Right atrium auricular region (tissue), 2 donors: ENCODE data around the gene SLC22A4. TPM values are rescaled to one million over a fixed set of nuclear protein-coding genes. Genes with fewer than 3 reads are reported as not detected.

Experiments used
- DNase-seq: peaks from one replicate; pipeline ENCODE4 v3.0.0-alpha.2; 2019; ENCODE audit warnings: low spot score
- H3K27ac ChIP-seq, 2 donors: fragments of 200-600 bp; sonication (generic); 1 replicate in 1 of 2; 2 replicates in 1 of 2; pipeline ENCODE4 v1.5.1; 2016 to 2019
- H3K27me3 ChIP-seq, 2 donors: fragments of 200-600 bp; sonication (generic); one replicate each; pipeline versions ENCODE4 v1.5.1 to v1.6.0; 2017 to 2019
- H3K36me3 ChIP-seq: fragments of 200-600 bp; sonication (generic); one replicate; pipeline ENCODE4 v1.5.1; 2016
- H3K4me1 ChIP-seq, 2 donors: fragments of 200-600 bp; sonication (generic); one replicate each; pipeline versions ENCODE4 v1.5.1 to v1.6.0; 2017 to 2019
- H3K4me3 ChIP-seq, 2 donors: fragments of 200-600 bp; sonication (generic); 1 replicate in 1 of 2; 2 replicates in 1 of 2; pipeline ENCODE4 v1.5.1; 2017 to 2019; ENCODE audit warnings: mild to moderate bottlenecking in 1 of 2, moderate library complexity in 1 of 2
- H3K9me3 ChIP-seq, 2 donors: fragments of 200-600 bp; sonication (generic); one replicate each; pipeline ENCODE4 v1.5.1; 2019
- microRNA-seq, 2 donors: library from miRNA; unstranded; fragments of <30 nt; microRNA quantifications; one replicate each; pipeline ENCODE4, GENCODE V29; 2016 to 2017; ENCODE audit warnings: borderline number of aligned reads in 2 of 2, borderline replicate concordance in 1 of 2
- total RNA-seq, 2 donors: library from RNA; depleted of rRNA; stranded (reverse); fragments of >200 nt; gene quantifications; one replicate each; pipeline ENCODE4 v1.1.0, GENCODE V29; 2016
- TF ChIP-seq, protein P1 (sequence below), 2 donors: fragments of 200-600 bp; sonication (generic); IDR thresholded peaks; one replicate each; pipeline ENCODE4 v1.5.1; 2019; ENCODE audit warnings: antibody characterized with exemption in 2 of 2

SLC22A4 gene
- total RNA-seq, 2 donors from 2014 or later: 1.5 to 2.8 TPM

DNA sequence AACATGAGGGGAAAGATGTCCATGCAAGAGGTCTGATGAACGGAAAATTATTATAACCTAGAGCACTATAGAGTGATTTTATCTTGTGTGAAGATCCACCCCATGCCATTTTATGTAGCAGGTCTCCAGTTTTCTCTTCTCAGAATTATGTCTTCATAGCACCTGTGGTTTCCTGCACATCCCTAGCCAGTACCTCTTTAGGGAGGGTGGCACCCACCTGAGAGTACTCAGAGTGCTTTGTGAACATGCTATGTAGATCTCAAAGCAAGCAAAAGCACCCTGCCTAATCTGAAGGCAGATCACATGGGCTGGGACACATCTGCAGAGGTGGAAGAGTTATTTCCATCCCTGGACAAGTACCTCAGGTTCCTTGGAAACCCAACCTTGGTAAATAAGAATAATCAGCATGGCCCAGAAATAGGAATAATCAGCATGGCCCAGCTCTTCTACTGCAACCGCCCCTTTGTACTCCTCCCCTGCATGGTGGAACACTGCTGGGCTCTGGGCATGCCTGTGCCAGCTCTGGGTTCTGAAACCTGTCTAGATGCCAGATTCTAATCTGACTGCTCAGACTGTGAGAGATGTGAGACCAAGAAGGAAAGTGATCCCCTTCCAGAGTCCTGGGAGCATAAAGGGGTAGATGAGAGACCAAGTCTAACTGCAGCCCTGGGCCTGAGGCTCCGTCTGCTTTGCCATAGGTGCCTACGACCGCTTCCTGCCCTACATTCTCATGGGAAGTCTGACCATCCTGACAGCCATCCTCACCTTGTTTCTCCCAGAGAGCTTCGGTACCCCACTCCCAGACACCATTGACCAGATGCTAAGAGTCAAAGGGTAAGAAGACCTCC, 99.0 kb downstream of the SLC22A4 start:
- TF ChIP-seq, protein P1, sequence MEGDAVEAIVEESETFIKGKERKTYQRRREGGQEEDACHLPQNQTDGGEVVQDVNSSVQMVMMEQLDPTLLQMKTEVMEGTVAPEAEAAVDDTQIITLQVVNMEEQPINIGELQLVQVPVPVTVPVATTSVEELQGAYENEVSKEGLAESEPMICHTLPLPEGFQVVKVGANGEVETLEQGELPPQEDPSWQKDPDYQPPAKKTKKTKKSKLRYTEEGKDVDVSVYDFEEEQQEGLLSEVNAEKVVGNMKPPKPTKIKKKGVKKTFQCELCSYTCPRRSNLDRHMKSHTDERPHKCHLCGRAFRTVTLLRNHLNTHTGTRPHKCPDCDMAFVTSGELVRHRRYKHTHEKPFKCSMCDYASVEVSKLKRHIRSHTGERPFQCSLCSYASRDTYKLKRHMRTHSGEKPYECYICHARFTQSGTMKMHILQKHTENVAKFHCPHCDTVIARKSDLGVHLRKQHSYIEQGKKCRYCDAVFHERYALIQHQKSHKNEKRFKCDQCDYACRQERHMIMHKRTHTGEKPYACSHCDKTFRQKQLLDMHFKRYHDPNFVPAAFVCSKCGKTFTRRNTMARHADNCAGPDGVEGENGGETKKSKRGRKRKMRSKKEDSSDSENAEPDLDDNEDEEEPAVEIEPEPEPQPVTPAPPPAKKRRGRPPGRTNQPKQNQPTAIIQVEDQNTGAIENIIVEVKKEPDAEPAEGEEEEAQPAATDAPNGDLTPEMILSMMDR (IDR thresholded peaks at IDR 0.05): no peak

More for the DNA sequence above, 99.0 kb downstream of the SLC22A4 start:
- peaks cover 0 to 19% of the 10 kb centered on the region in 2 donors for H3K4me1 ChIP-seq
- H3K4me3 ChIP-seq: no peak overlapping the region
- H3K27me3 ChIP-seq: no peaks in the 10 kb centered on the region
- H3K27ac ChIP-seq: no peak overlapping the region
- peaks cover 29% of the 10 kb centered on the region for H3K36me3 ChIP-seq
- DNase-seq: no peak
- no peaks in the 10 kb centered on the region for H3K9me3 ChIP-seq

Small RNAs within 50 kb of the gene (microRNA-seq; reads per million reads assigned to microRNA genes)
- gene MIR3936: 0 to 0.71 reads per million in 2 donors

Other genes starting within 250 kb of the SLC22A4 start
- gene IL3, start 233.7 kb upstream of the SLC22A4 start, total RNA-seq: not detected
- not detected for gene CSF2, start 220.6 kb upstream of the SLC22A4 start, total RNA-seq
- gene P4HA2, start 66.5 kb upstream of the SLC22A4 start, total RNA-seq: 10 to 100 TPM; 60.5 to 65.4 TPM
- gene PDLIM4, start 36.7 kb upstream of the SLC22A4 start, total RNA-seq: 10 to 100 TPM; 13.4 to 96.7 TPM
- gene SLC22A5, start 75.3 kb downstream of the SLC22A4 start, total RNA-seq: 10 to 100 TPM in 1 of 2 donors, 1 to 10 TPM in 1; 8.6 to 17.6 TPM
- gene IRF1, start 196.4 kb downstream of the SLC22A4 start, total RNA-seq: 10 to 100 TPM; 10.1 to 15.8 TPM
- gene IL5, start 249.1 kb downstream of the SLC22A4 start, total RNA-seq: not detected